ENCODE measurements around the gene RPL31.

Gene RPL31

GRCh38 chr2:101052147-101052546 is 50.1 kb downstream of the RPL31 start:
- in situ Hi-C loops (cut with HindIII; ENCODE audit: low sequenced_read_pairs), result no loop called here

GRCh38 chr2:101053117-101053516 is 51.0 kb downstream of the RPL31 start:
- in situ Hi-C loops (cut with HindIII; ENCODE audit: low sequenced_read_pairs), result no loop called here

All from endothelial cell of hepatic sinusoid (primary cell).